Superior temporal gyrus (tissue), 1 donor: Measurements from ENCODE around the gene GJB5.
A peak's percentile ranks its signal among the peaks of the same experiment; 100 is the strongest.
"Not testable (repeated sequence)": the region's sequence is repeated elsewhere in the genome, so short reads cannot be mapped to it uniquely, and the experiment has no call there.

ENCODE experiments used
- DNase-seq: peaks from one replicate; pipeline ENCODE4 v3.0.0-alpha.2; 2016; ENCODE audit errors: extremely low spot score

The GJB5 gene

GRCh38 chr1:34745666-34746065 lies 9.2 kb upstream of the GJB5 start:
- DNase-seq: no peak

- DNase-seq: no peak
Measured at GRCh38 chr1:34746101-34746500, 8.7 kb upstream of the GJB5 start.

- DNase-seq: no peak
Measured at GRCh38 chr1:34746785-34747637, 7.8 kb upstream of the GJB5 start.

- no peak for DNase-seq
Measured at GRCh38 chr1:34747638-34747941, 7.3 kb upstream of the GJB5 start.

- DNase-seq: no peak
Measured at GRCh38 chr1:34749992-34750391, 4.9 kb upstream of the GJB5 start.

GRCh38 chr1:34750610-34751009 lies 4.2 kb upstream of the GJB5 start:
- no peak for DNase-seq

- DNase-seq: no peak
Measured at GRCh38 chr1:34753163-34753562, 1.7 kb upstream of the GJB5 start.

GRCh38 chr1:34755961-34756360 lies 1.1 kb downstream of the GJB5 start:
- DNase-seq: no peak

- no peak for DNase-seq
Measured at GRCh38 chr1:34757386-34757785, 2.5 kb downstream of the GJB5 start.

GRCh38 chr1:34758751-34759150 lies 3.9 kb downstream of the GJB5 start:
- no peak for DNase-seq

- DNase-seq: no peak
Measured at GRCh38 chr1:34759503-34760357, 4.9 kb downstream of the GJB5 start, which contains the start of gene GJB4. GJB4 (plus strand) TSS chr1:34759740; CDS start chr1:34761255, 1,515 bp downstream.

- no peak for DNase-seq
Measured at GRCh38 chr1:34761176-34761761, 6.4 kb downstream of the GJB5 start.

- no peak for DNase-seq
Measured at GRCh38 chr1:34761776-34762307, 7.0 kb downstream of the GJB5 start.

GRCh38 chr1:34762474-34763141 lies 7.8 kb downstream of the GJB5 start:
- no peak for DNase-seq

- no peak for DNase-seq
Measured at GRCh38 chr1:34763142-34763781, 8.4 kb downstream of the GJB5 start.

- DNase-seq: no peak
Measured at GRCh38 chr1:34768856-34769255, 14.0 kb downstream of the GJB5 start.

GRCh38 chr1:34770891-34771504 lies 16.2 kb downstream of the GJB5 start:
- DNase-seq: peak; percentile 71

GRCh38 chr1:34771573-34772371 lies 16.9 kb downstream of the GJB5 start:
- no peak for DNase-seq

- DNase-seq: not testable (repeated sequence)
Measured at GRCh38 chr1:34773114-34773513, 18.3 kb downstream of the GJB5 start.

- no peak for DNase-seq
Measured at GRCh38 chr1:34774957-34775356, 20.1 kb downstream of the GJB5 start.
